GM12878 (cell line): ENCODE measurements around the gene RASGRF1. TPM values are rescaled to one million over a fixed set of nuclear protein-coding genes. Genes with fewer than 3 reads are reported as not detected.

Experiments
- ATAC-seq: fragments of 200-7000 bp; cut with Tn5 transposase; 3 replicates; pipeline ENCODE4 v1.9.1; 2020; ENCODE audit warnings: mild to moderate bottlenecking, moderate library complexity
- BruUV-seq: library from RNA; stranded (reverse); fragments of 400-500 nt; replicated peaks from 2 replicates; lab custom pipeline; 2021; lab: Mats Ljungman, UMichigan
- CTCF ChIA-PET: fragments of 300-600 bp; sonication (Branson Sonifier 250); formaldehyde crosslinking; extraction: SDS; loops from one replicate; lab custom pipeline; 2021; ENCODE audit warnings: inconsistent platforms; lab: Yijun Ruan, JAX
- POLR2A ChIA-PET: fragments of 350-600 bp; formaldehyde crosslinking; extraction: SDS; loops from one replicate; lab custom pipeline; 2021; ENCODE audit warnings: inconsistent platforms; lab: Charles Lee
- RAD21 ChIA-PET: fragments of 300-600 bp; sonication (Branson Sonifier 250); formaldehyde crosslinking; loops from one replicate; lab custom pipeline; 2023; ENCODE audit warnings: antibody characterized with exemption; ENCODE audit not compliant: unreplicated experiment; lab: Charles Lee
- SMC1A ChIA-PET: fragments of 300-600 bp; sonication (Branson Sonifier 250); formaldehyde crosslinking; loops from one replicate; lab custom pipeline; 2023; ENCODE audit not compliant: unreplicated experiment, uncharacterized antibody; lab: Charles Lee
- DNase-seq: peaks from one replicate; pipeline ENCODE4 v3.0.0-alpha.2; 2011; ENCODE audit warnings: low read depth, low spot score
- FAIRE-seq: peaks from 3 replicates; lab custom pipeline; 2011; peaks lifted over from hg19 to GRCh38; lab: Jason Lieb, UNC
- H2AFZ ChIP-seq: 2 replicates; pipeline ENCODE4 v1.6.0; 2011; ENCODE audit warnings: low read depth, low read length, control low read depth; ENCODE audit not compliant: control insufficient read depth
- H3K27ac ChIP-seq: 2 replicates; pipeline ENCODE4 v1.5.1; 2011; ENCODE audit warnings: control low read depth; ENCODE audit not compliant: control insufficient read depth, insufficient read depth
- H3K27me3 ChIP-seq, 2 experiments: replicated peaks in 1 of 2; 2 replicates each; pipeline versions ENCODE4 v1.6.0 to v1.6.1; 2011; ENCODE audit warnings: low read length in 1 of 2; ENCODE audit not compliant: control insufficient read depth in 2 of 2, insufficient read depth in 2 of 2
- H3K36me3 ChIP-seq, 2 experiments: 2 replicates each; pipeline ENCODE4 v1.5.1; 2011; ENCODE audit warnings: low read length in 1 of 2; ENCODE audit not compliant: control insufficient read depth in 2 of 2, insufficient read depth in 2 of 2
- H3K4me1 ChIP-seq: 2 replicates; pipeline ENCODE4 v1.6.1; 2011; ENCODE audit warnings: mild to moderate bottlenecking, low read length, moderate library complexity, mixed read lengths; ENCODE audit not compliant: control insufficient read depth, insufficient read depth
- H3K4me2 ChIP-seq: 2 replicates; pipeline ENCODE4 v1.6.0; 2011; ENCODE audit warnings: control low read depth; ENCODE audit not compliant: control insufficient read depth, insufficient read depth
- H3K4me3 ChIP-seq: fragments of 200-600 bp; sonication (generic); 2 replicates; pipeline ENCODE4 v1.5.1; 2016
- H3K79me2 ChIP-seq: 2 replicates; pipeline ENCODE4 v1.6.0; 2011; ENCODE audit warnings: low read length; ENCODE audit not compliant: control insufficient read depth, insufficient read depth
- H3K9ac ChIP-seq: 2 replicates; pipeline ENCODE4 v1.8.0; 2011; ENCODE audit warnings: low read length, control low read depth, mixed read lengths; ENCODE audit not compliant: control insufficient read depth, insufficient read depth
- H3K9me3 ChIP-seq: replicated peaks from 3 replicates; pipeline ENCODE4 v1.5.1; 2011; ENCODE audit warnings: mild to moderate bottlenecking, low read length; ENCODE audit not compliant: control insufficient read depth, insufficient read depth
- H4K20me1 ChIP-seq: 2 replicates; pipeline ENCODE4 v1.6.0; 2011; ENCODE audit not compliant: control insufficient read depth, insufficient read depth
- CTCF ChIP-seq, 3 experiments: IDR thresholded peaks in 2 of 3; conservative IDR thresholded peaks in 1 of 3; 2 replicates each; pipeline ENCODE4 v1.5.1; 2011; ENCODE audit warnings: low read depth in 3 of 3, low read length in 3 of 3, mild to moderate bottlenecking in 3 of 3, control low read depth in 2 of 3, moderate library complexity in 2 of 3, inconsistent platforms in 1 of 3, mixed read lengths in 1 of 3; ENCODE audit not compliant: control insufficient read depth in 2 of 3, insufficient read depth in 1 of 3; ENCODE audit errors: extremely low read depth in 1 of 3
- IKZF2 ChIP-seq, 2 experiments: fragments of 450-650 bp; IDR thresholded peaks; 2 replicates each; pipeline ENCODE4 v1.6.1; 2017; ENCODE audit warnings: mild to moderate bottlenecking in 2 of 2, moderate library complexity in 2 of 2
- NR2C2 ChIP-seq: IDR thresholded peaks from 2 replicates; pipeline ENCODE4 v1.6.1; 2011; ENCODE audit warnings: borderline replicate concordance, low read depth; ENCODE audit not compliant: control insufficient read depth, insufficient read length
- RUNX3 ChIP-seq: IDR thresholded peaks from 2 replicates; pipeline ENCODE4 v1.6.1; 2012; ENCODE audit warnings: low read length, inconsistent platforms
- SREBF1 ChIP-seq: IDR thresholded peaks from 2 replicates; pipeline ENCODE4 v1.6.1; 2012; ENCODE audit warnings: mild to moderate bottlenecking, low read length
- STAT3 ChIP-seq: IDR thresholded peaks from 2 replicates; pipeline ENCODE4 v1.6.1; 2011; ENCODE audit warnings: low read depth, low read length, improper control_type of control experiment
- YBX1 ChIP-seq: fragments of 450-650 bp; IDR thresholded peaks from 2 replicates; pipeline ENCODE4 v1.6.1; 2016; ENCODE audit warnings: antibody characterized with exemption
- ZNF207 ChIP-seq: fragments of 450-650 bp; IDR thresholded peaks from 2 replicates; pipeline ENCODE4 v1.6.1; 2014; ENCODE audit warnings: antibody characterized with exemption, mild to moderate bottlenecking, borderline replicate concordance
- ZNF622 ChIP-seq: fragments of 450-650 bp; IDR thresholded peaks from 2 replicates; pipeline ENCODE4 v1.6.1; 2017; ENCODE audit warnings: mild to moderate bottlenecking, inconsistent platforms
- WGBS: methylation state at CpG from one replicate; pipeline ENCODE4 v1.1.6; 2016; ENCODE audit warnings: low lambda C conversion rate; ENCODE audit not compliant: insufficient replicate concordance, insufficient coverage; ENCODE audit errors: missing lambda C conversion rate; 5-methylcytosine and 5-hydroxymethylcytosine counted together
- in situ Hi-C: fragments of 300-500 bp; cut with MboI; formaldehyde crosslinking; loops from 9 replicates; pipeline ENCODE4 v1.14.3; 2018; ENCODE audit warnings: mixed read lengths
- intact Hi-C: fragments of 100-400 bp; cut with micrococcal nuclease; formaldehyde crosslinking; loops from one replicate; pipeline ENCODE4 v1.14.2; 2022; ENCODE audit not compliant: unreplicated experiment
- polyA plus RNA-seq, 11 experiments: library from polyadenylated mRNA; depleted of rRNA in 4 of 11; unstranded in 6 of 11; stranded (reverse) in 5 of 11; fragments of >200 nt; fragmentation: Nextera tagmentation in 4 of 11; fragmentation: Illumina TruSeq in 1 of 11; extraction: Ambion mirVana in 4 of 11; extraction: Trizol in 1 of 11; gene quantifications; 1 replicate in 1 of 11; 2 replicates in 10 of 11; pipeline versions ENCODE4 v1.2.1 to v1.2.3, GENCODE V29; 2011 to 2016; ENCODE audit warnings: inconsistent platforms in 2 of 11, missing spikeins in 2 of 11, low read depth in 1 of 11
- total RNA-seq, 4 experiments: library from RNA; depleted of rRNA in 3 of 4; stranded (reverse); fragments of >200 nt in 3 of 4; fragmentation: Illumina TruSeq in 1 of 4; extraction: Trizol in 1 of 4; gene quantifications; 2 replicates each; pipeline versions ENCODE4 v1.2.1 to v1.2.3, GENCODE V29; 2013 to 2021
- TF ChIP-seq, protein P1 (sequence below): IDR thresholded peaks from 2 replicates; pipeline ENCODE4 v1.6.1; 2012; ENCODE audit warnings: low read depth, low read length, improper control_type of control experiment
- TF ChIP-seq, protein P2 (sequence below): IDR thresholded peaks from 2 replicates; pipeline ENCODE4 v1.6.1; 2011; ENCODE audit warnings: low read depth, mild to moderate bottlenecking, low read length, moderate library complexity, borderline replicate concordance; ENCODE audit errors: extremely low read depth
- TF ChIP-seq, protein P3 (sequence below): fragments of 150-350 bp; IDR thresholded peaks from 2 replicates; pipeline ENCODE4 v1.6.1; 2014; ENCODE audit warnings: mild to moderate bottlenecking, low read depth, low read length

Gene RASGRF1
- total and polyA plus RNA-seq, 10 of the 15 experiments (the other 5 are each of a cell fraction or from before 2014, with no cell fraction given): 0.20 to 1.9 (median 0.86) TPM

- DNase-seq (no peak), ATAC-seq (no peak), FAIRE-seq (no peak)
- ChIA-PET SMC1A (interaction anchor here (1.0 to 1.5 kb wide), 3 partner anchors 10 to 174 kb away, joined by 4 to 6 read pairs (median 5); no protein-coding TSS in a partner anchor), POLR2A (interaction anchor here (0.6 kb wide), 1 partner anchor 478 kb away, joined by 4 read pairs; no protein-coding TSS in a partner anchor), CTCF (interaction anchor here (0.6 to 2.4 kb wide), 4 partner anchors 12 to 137 kb away, joined by 3 to 10 read pairs (median 6); no protein-coding TSS in a partner anchor), RAD21 (no interaction called here)
- no peak overlapping the region for H3K27ac ChIP-seq
- no peak overlapping the region for H3K9ac ChIP-seq
- no TSS peak for BruUV-seq
- peaks cover 3% of the 10 kb centered on the region; the same call in 2 of the 3 replicates for H3K9me3 ChIP-seq
- TF ChIP-seq RUNX3 (no peak), YBX1 (no peak), ZNF207 (no peak), ZNF622 (no peak), SREBF1 (no peak), IKZF2 (IDR thresholded peaks at IDR 0.05) (no peak), CTCF (IDR thresholded peaks at IDR 0.05 in 2 of 3, conservative IDR thresholded peaks at IDR 0.05 in 1 of 3; ENCODE audit: control insufficient read depth in 2 of 3, extremely low read depth in 1 of 3, insufficient read depth in 1 of 3, low read depth in 3 of 3, low read length in 3 of 3) (no peak), NR2C2 (no peak), STAT3 (no peak)
- TF ChIP-seq, protein P1, sequence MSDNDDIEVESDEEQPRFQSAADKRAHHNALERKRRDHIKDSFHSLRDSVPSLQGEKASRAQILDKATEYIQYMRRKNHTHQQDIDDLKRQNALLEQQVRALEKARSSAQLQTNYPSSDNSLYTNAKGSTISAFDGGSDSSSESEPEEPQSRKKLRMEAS: no peak
- TF ChIP-seq, protein P2, sequence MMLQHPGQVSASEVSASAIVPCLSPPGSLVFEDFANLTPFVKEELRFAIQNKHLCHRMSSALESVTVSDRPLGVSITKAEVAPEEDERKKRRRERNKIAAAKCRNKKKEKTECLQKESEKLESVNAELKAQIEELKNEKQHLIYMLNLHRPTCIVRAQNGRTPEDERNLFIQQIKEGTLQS: no peak
- TF ChIP-seq, protein P3, sequence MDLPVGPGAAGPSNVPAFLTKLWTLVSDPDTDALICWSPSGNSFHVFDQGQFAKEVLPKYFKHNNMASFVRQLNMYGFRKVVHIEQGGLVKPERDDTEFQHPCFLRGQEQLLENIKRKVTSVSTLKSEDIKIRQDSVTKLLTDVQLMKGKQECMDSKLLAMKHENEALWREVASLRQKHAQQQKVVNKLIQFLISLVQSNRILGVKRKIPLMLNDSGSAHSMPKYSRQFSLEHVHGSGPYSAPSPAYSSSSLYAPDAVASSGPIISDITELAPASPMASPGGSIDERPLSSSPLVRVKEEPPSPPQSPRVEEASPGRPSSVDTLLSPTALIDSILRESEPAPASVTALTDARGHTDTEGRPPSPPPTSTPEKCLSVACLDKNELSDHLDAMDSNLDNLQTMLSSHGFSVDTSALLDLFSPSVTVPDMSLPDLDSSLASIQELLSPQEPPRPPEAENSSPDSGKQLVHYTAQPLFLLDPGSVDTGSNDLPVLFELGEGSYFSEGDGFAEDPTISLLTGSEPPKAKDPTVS: no peak
- intact Hi-C loops (no loop called here), in situ Hi-C loops (no loop called here)
- no peaks in the 10 kb centered on the region for H3K36me3 ChIP-seq
- no peak overlapping the region for H3K4me3 ChIP-seq
- H3K27me3 ChIP-seq: peaks cover 0 to 3% of the 10 kb centered on the region in 2 experiments; a peak in 2 of 4 replicates
- no peak overlapping the region for H3K4me2 ChIP-seq
- no peak overlapping the region for H2AFZ ChIP-seq
- H4K20me1 ChIP-seq: no peaks in the 10 kb centered on the region
- WGBS: 60% methylated on average over 10 of the region's 10 CpGs
- H3K4me1 ChIP-seq: no peaks in the 10 kb centered on the region
- H3K79me2 ChIP-seq: no peaks in the 10 kb centered on the region
These were observed 42.7 kb downstream of the RASGRF1 start for GRCh38 chr15:79047676-79048439.
